ENCODE measurements around the gene NOX4. TPM values are rescaled to one million over a fixed set of nuclear protein-coding genes. Genes with fewer than 3 reads are reported as not detected.
A peak's percentile ranks its signal among the peaks of the same experiment; 100 is the strongest.

Gene NOX4
- total RNA-seq, 4 donors from 2014 or later, result 0.26 to 2.3 TPM; not detected in 2

GRCh38 chr11:89504270-89504669 is 13.1 kb upstream of the NOX4 start:
- TF ChIP-seq CTCF (IDR thresholded peaks at IDR 0.05) (no peak), POLR2A (IDR thresholded peaks at IDR 0.05) (no peak)
- Histone ChIP-seq H3K36me3 (no peaks in the 10 kb centered on the region), H3K4me1 (no peaks in the 10 kb centered on the region), H3K4me3 (no peak overlapping the region), H3K27ac (no peak overlapping the region), H3K9me3 (no peaks in the 10 kb centered on the region), H3K27me3 (no peaks in the 10 kb centered on the region)
- intact Hi-C loops (cut with DNase I), result no loop called here
- WGBS, 2 donors, result 81 to 88% methylated on average over 2 of the region's 2 CpGs
- no peak for DNase-seq

- Histone ChIP-seq H3K4me1 (no peaks in the 10 kb centered on the region), H3K9me3 (no peaks in the 10 kb centered on the region), H3K27me3 (no peaks in the 10 kb centered on the region), H3K4me3 (no peak overlapping the region), H3K36me3 (no peaks in the 10 kb centered on the region), H3K27ac (no peak overlapping the region)
- intact Hi-C loops (cut with DNase I), result no loop called here
- no peak for DNase-seq
- 41 to 43% methylated on average over 2 of the region's 2 CpGs for WGBS, 2 donors
- no peak for TF ChIP-seq CTCF (IDR thresholded peaks at IDR 0.05)
- no peak for TF ChIP-seq POLR2A (IDR thresholded peaks at IDR 0.05)
Measured at GRCh38 chr11:89503422-89503821, 12.2 kb upstream of the NOX4 start.

GRCh38 chr11:89502301-89502700 is 11.1 kb upstream of the NOX4 start:
- no peaks in the 10 kb centered on the region for H3K36me3 ChIP-seq
- H3K27me3 ChIP-seq, result no peaks in the 10 kb centered on the region
- no peak overlapping the region for H3K4me3 ChIP-seq
- no peaks in the 10 kb centered on the region for H3K4me1 ChIP-seq
- intact Hi-C loops (cut with DNase I), result no loop called here
- DNase-seq, result no peak
- 75 to 76% methylated on average over 2 of the region's 2 CpGs for WGBS, 2 donors
- TF ChIP-seq POLR2A (IDR thresholded peaks at IDR 0.05) (no peak), CTCF (IDR thresholded peaks at IDR 0.05) (no peak)
- no peak overlapping the region for H3K27ac ChIP-seq
- H3K9me3 ChIP-seq, result no peaks in the 10 kb centered on the region

GRCh38 chr11:89500336-89500735 is 9.2 kb upstream of the NOX4 start:
- Histone ChIP-seq H3K4me1 (no peaks in the 10 kb centered on the region), H3K36me3 (no peaks in the 10 kb centered on the region), H3K27ac (no peak overlapping the region), H3K27me3 (no peaks in the 10 kb centered on the region), H3K9me3 (no peaks in the 10 kb centered on the region), H3K4me3 (no peak overlapping the region)
- DNase-seq, result no peak
- TF ChIP-seq CTCF (IDR thresholded peaks at IDR 0.05), result no peak
- no peak for TF ChIP-seq POLR2A (IDR thresholded peaks at IDR 0.05)
- intact Hi-C loops (cut with DNase I), result no loop called here

GRCh38 chr11:89498845-89499448 is 7.8 kb upstream of the NOX4 start:
- no peak for DNase-seq
- WGBS, 2 donors, result 77 to 86% methylated on average over 5 of the region's 5 CpGs
- H3K4me1 ChIP-seq, result no peaks in the 10 kb centered on the region
- TF ChIP-seq CTCF (IDR thresholded peaks at IDR 0.05) (peak in 2 of 6 experiments; percentile 17 to 31), POLR2A (IDR thresholded peaks at IDR 0.05) (no peak)
- no peaks in the 10 kb centered on the region for H3K36me3 ChIP-seq
- no peak overlapping the region for H3K4me3 ChIP-seq
- H3K27me3 ChIP-seq, result no peaks in the 10 kb centered on the region
- H3K27ac ChIP-seq, result no peak overlapping the region
- intact Hi-C loops (cut with DNase I), result no loop called here
- no peaks in the 10 kb centered on the region for H3K9me3 ChIP-seq

Measured in esophagus squamous epithelium (tissue), 5 donors.